HUES64 (cell line): ENCODE measurements around the gene FBXL16.

Source experiments
- H3K27ac ChIP-seq: 2 replicates; pipeline ENCODE4 v1.7.0; 2013; ENCODE audit warnings: low read depth, low read length, inconsistent platforms
- H3K27me3 ChIP-seq: 2 replicates; pipeline ENCODE4 v1.6.1; 2013; ENCODE audit warnings: mild to moderate bottlenecking, low read length; ENCODE audit not compliant: insufficient read depth
- H3K36me3 ChIP-seq: 2 replicates; pipeline ENCODE4 v1.6.1; 2013; ENCODE audit warnings: mild to moderate bottlenecking, low read length; ENCODE audit not compliant: insufficient read depth
- H3K4me1 ChIP-seq: 2 replicates; pipeline ENCODE4 v1.6.1; 2013; ENCODE audit warnings: mild to moderate bottlenecking, low read length, moderate library complexity; ENCODE audit not compliant: insufficient read depth
- H3K4me3 ChIP-seq: 2 replicates; pipeline ENCODE4 v1.5.1; 2013; ENCODE audit warnings: mild to moderate bottlenecking, low read length, moderate library complexity
- H3K9ac ChIP-seq: 2 replicates; pipeline ENCODE4 v1.6.1; 2013; ENCODE audit warnings: mild to moderate bottlenecking, low read depth, low read length
- H3K9me3 ChIP-seq: 2 replicates; pipeline ENCODE4 v1.6.1; 2013; ENCODE audit warnings: low read depth, low read length; ENCODE audit not compliant: insufficient read depth
- WGBS: fragments of 150-250, 120-280 bp; methylation state at CpG from one replicate; pipeline ENCODE4 v1.1.7; 2013; ENCODE audit warnings: missing lambda C conversion rate; 5-methylcytosine and 5-hydroxymethylcytosine counted together

Gene FBXL16

GRCh38 chr16:683396-684070 lies 22.1 kb downstream of the FBXL16 start:
- 13% methylated on average over 57 of the region's 57 CpGs for WGBS
- peaks cover 10% of the 10 kb centered on the region; the same call in 1 of the 2 replicates for H3K4me1 ChIP-seq
- H3K27ac ChIP-seq, result peak overlapping the region; percentile 63; the same call in 1 of the 2 replicates
- H3K36me3 ChIP-seq, result peaks cover 40% of the 10 kb centered on the region
- H3K4me3 ChIP-seq, result peak overlapping the region; percentile 83
- no peaks in the 10 kb centered on the region for H3K27me3 ChIP-seq
- peak overlapping the region; percentile 85 for H3K9ac ChIP-seq
- H3K9me3 ChIP-seq, result no peaks in the 10 kb centered on the region

- no peak overlapping the region for H3K9ac ChIP-seq
- H3K27ac ChIP-seq, result no peak overlapping the region
- H3K36me3 ChIP-seq, result peaks cover 40% of the 10 kb centered on the region
- H3K27me3 ChIP-seq, result no peaks in the 10 kb centered on the region
- no peaks in the 10 kb centered on the region for H3K9me3 ChIP-seq
- peak overlapping the region; percentile 83 for H3K4me3 ChIP-seq
- 93% methylated on average over 36 of the region's 36 CpGs for WGBS
- H3K4me1 ChIP-seq, result peaks cover 10% of the 10 kb centered on the region; the same call in 1 of the 2 replicates
These were observed 22.9 kb downstream of the FBXL16 start for GRCh38 chr16:682493-683395.

GRCh38 chr16:681746-682427 lies 23.7 kb downstream of the FBXL16 start:
- H3K4me1 ChIP-seq, result peaks cover 10% of the 10 kb centered on the region; the same call in 1 of the 2 replicates
- 93% methylated on average over 28 of the region's 28 CpGs for WGBS
- H3K36me3 ChIP-seq, result peaks cover 34% of the 10 kb centered on the region
- no peak overlapping the region for H3K9ac ChIP-seq
- H3K9me3 ChIP-seq, result no peaks in the 10 kb centered on the region
- no peaks in the 10 kb centered on the region for H3K27me3 ChIP-seq
- peak overlapping the region; percentile 91 for H3K4me3 ChIP-seq
- H3K27ac ChIP-seq, result no peak overlapping the region

- H3K36me3 ChIP-seq, result peaks cover 27% of the 10 kb centered on the region
- WGBS, result 60% methylated on average over 44 of the region's 44 CpGs
- peak overlapping the region; percentile 91 for H3K4me3 ChIP-seq
- peak overlapping the region; percentile 89 for H3K9ac ChIP-seq
- no peaks in the 10 kb centered on the region for H3K9me3 ChIP-seq
- H3K4me1 ChIP-seq, result peaks cover 10% of the 10 kb centered on the region; the same call in 1 of the 2 replicates
- no peak overlapping the region; the same call in 1 of the 2 replicates for H3K27ac ChIP-seq
- no peaks in the 10 kb centered on the region for H3K27me3 ChIP-seq
These were observed 24.4 kb downstream of the FBXL16 start for GRCh38 chr16:680967-681745.

- Histone ChIP-seq H3K9ac (peak overlapping the region; percentile 89), H3K4me3 (peak overlapping the region; percentile 91), H3K27ac (peak overlapping the region; percentile 72; the same call in 1 of the 2 replicates), H3K4me1 (peaks cover 10% of the 10 kb centered on the region; the same call in 1 of the 2 replicates), H3K27me3 (no peaks in the 10 kb centered on the region), H3K9me3 (no peaks in the 10 kb centered on the region), H3K36me3 (peaks cover 24% of the 10 kb centered on the region)
- WGBS, result under 1% methylated on average over 38 of the region's 38 CpGs
These were observed 25.0 kb downstream of the FBXL16 start for GRCh38 chr16:680625-680945.

DNA sequence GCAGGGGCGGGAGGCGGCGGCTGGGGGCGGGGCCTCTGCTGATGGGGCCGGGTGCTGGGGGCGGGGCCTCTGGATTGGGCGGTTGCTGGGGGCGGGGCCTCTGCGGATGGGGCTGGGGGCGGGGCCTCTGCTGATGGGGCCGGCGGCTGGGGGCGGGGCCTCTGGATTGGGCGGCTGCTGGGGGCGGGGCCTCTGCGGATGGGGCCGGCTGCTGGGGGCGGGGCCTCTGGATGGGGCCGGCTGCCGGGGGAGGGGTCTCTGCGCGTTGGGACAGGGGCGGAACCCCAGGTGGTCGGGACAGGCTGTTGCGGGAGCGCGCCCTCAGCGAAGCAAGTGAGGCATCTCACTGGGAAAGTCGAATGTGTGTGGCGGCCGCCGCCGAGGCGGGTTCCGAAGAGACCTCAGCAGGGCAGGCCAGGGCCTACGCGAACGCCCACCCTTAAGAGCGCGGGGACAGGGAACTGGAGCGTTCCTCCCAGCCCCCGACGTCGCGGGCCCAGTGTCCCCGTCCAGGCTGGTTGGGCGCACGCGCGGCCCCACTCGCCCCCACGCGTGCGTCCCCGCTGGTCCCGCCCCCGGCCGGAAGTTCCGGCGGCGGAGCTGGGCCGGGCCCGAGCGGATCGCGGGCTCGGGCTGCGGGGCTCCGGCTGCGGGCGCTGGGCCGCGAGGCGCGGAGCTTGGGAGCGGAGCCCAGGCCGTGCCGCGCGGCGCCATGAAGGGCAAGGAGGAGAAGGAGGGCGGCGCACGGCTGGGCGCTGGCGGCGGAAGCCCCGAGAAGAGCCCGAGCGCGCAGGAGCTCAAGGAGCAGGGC lies 25.6 kb downstream of the FBXL16 start, which contains the start of gene STUB1:
Gene STUB1 (plus strand): TSS at position 597 of the 811 bp plus-strand sequence. CDS start 116 bp downstream, at position 713.
- H3K36me3 ChIP-seq, result peaks cover 21% of the 10 kb centered on the region
- peak within 1 kb of the TSS; percentile 91 for H3K4me3 ChIP-seq
- H3K9me3 ChIP-seq, result no peaks in the 10 kb centered on the region
- under 1% methylated on average over 85 of the region's 91 CpGs for WGBS
- peak within 1 kb of the TSS; percentile 89 for H3K9ac ChIP-seq
- peaks cover 10% of the 10 kb centered on the region; the same call in 1 of the 2 replicates for H3K4me1 ChIP-seq
- peaks cover 4% of the 10 kb centered on the region; the same call in 1 of the 2 replicates for H3K27me3 ChIP-seq
- peak within 1 kb of the TSS; percentile 72; the same call in 1 of the 2 replicates for H3K27ac ChIP-seq

GRCh38 chr16:678858-679813 lies 26.5 kb downstream of the FBXL16 start:
- H3K4me1 ChIP-seq, result peaks cover 16% of the 10 kb centered on the region; the same call in 1 of the 2 replicates

DNA sequence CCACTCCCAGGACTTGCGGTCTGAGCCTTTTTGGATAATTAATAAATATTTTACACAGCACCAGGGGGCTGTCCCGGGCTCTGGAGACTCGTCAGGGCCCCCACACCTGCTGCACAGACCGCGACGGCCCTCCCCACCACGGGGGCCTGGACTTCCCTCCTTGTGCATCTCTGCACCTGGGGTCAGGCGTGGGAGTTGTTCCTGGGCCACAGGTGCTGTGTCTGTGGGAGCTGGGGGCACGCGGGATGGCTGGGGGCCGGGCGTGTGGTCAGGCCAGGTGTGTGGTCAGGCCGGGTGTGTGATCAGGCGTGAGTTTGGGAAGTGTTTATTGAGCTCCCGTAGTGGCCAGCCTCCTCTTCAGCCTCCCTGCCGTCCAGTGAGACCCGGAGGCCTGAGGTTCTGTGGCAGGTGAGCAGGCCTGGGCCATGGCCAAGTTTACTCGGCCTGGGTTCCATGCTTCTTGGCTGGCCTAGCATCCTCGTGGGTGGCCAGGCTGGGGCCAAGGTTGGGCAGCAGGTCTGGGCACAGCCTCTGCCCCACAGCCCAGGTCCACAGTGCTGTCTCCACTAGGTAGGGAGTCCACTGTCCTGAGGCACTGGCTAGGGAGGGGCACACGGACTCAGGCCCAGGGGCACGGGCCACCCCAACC lies 27.3 kb downstream of the FBXL16 start:
- 90% methylated on average over 21 of the region's 21 CpGs for WGBS
- H3K9me3 ChIP-seq, result no peaks in the 10 kb centered on the region
- no peak overlapping the region for H3K4me3 ChIP-seq
- H3K27me3 ChIP-seq, result peaks cover 5% of the 10 kb centered on the region; the same call in 1 of the 2 replicates
- H3K27ac ChIP-seq, result no peak overlapping the region
- peaks cover 16% of the 10 kb centered on the region; the same call in 1 of the 2 replicates for H3K4me1 ChIP-seq
- H3K9ac ChIP-seq, result no peak overlapping the region
- H3K36me3 ChIP-seq, result peaks cover 31% of the 10 kb centered on the region

More at GRCh38 chr16:678858-679813, 26.5 kb downstream of the FBXL16 start:
- 33% methylated on average over 49 of the region's 52 CpGs for WGBS
- peak overlapping the region; percentile 62 for H3K4me3 ChIP-seq
- peaks cover 5% of the 10 kb centered on the region; the same call in 1 of the 2 replicates for H3K27me3 ChIP-seq
- H3K27ac ChIP-seq, result no peak overlapping the region; the same call in 1 of the 2 replicates
- H3K36me3 ChIP-seq, result peaks cover 23% of the 10 kb centered on the region
- no peaks in the 10 kb centered on the region for H3K9me3 ChIP-seq
- H3K9ac ChIP-seq, result no peak overlapping the region; the same call in 1 of the 2 replicates
